Ovary (tissue), 9 donors: ENCODE results near the gene TSPEAR. TPM values are rescaled to one million over a fixed set of nuclear protein-coding genes. Genes with fewer than 3 reads are reported as not detected.

Source experiments
- DNase-seq, 5 donors: peaks; one replicate each; pipeline ENCODE4 v3.0.0-alpha.2; 2019 to 2020
- H3K27ac ChIP-seq, 2 donors: fragments of 200-600 bp; one replicate each; pipeline versions ENCODE4 v1.5.1 to v1.8.0; 2019 to 2022
- H3K27me3 ChIP-seq: fragments of 200-600 bp; one replicate; pipeline ENCODE4 v1.8.0; 2022
- H3K36me3 ChIP-seq: fragments of 200-600 bp; sonication (generic); one replicate; pipeline ENCODE4 v1.5.1; 2019
- H3K4me1 ChIP-seq: one replicate; pipeline ENCODE4 v1.8.1; 2013; ENCODE audit warnings: mild to moderate bottlenecking, moderate library complexity; ENCODE audit not compliant: insufficient read depth
- H3K4me3 ChIP-seq: fragments of 200-600 bp; sonication (generic); one replicate; pipeline ENCODE4 v1.5.1; 2017
- H3K9me3 ChIP-seq, 2 donors: fragments of 200-600 bp in 1 of 2; sonication (generic) in 1 of 2; one replicate each; pipeline versions ENCODE4 v1.5.1 to v1.8.1; 2013 to 2019; ENCODE audit warnings: mild to moderate bottlenecking in 1 of 2, moderate library complexity in 1 of 2
- CTCF ChIP-seq, 3 donors: fragments of 450-650 bp in 2 of 3; fragments of 200-600 bp in 1 of 3; IDR thresholded peaks; one replicate each; pipeline versions ENCODE4 v1.5.1 to v1.8.0; 2016 to 2022; ENCODE audit warnings: antibody characterized with exemption in 3 of 3, mild to moderate bottlenecking in 1 of 3
- EP300 ChIP-seq: sonication (generic); formaldehyde crosslinking; IDR thresholded peaks from one replicate; pipeline ENCODE4 v1.6.1; 2017; ENCODE audit warnings: antibody characterized with exemption
- POLR2A ChIP-seq: fragments of 450-650 bp; IDR thresholded peaks from one replicate; pipeline ENCODE4 v1.6.1; 2017; ENCODE audit warnings: antibody characterized with exemption, mild to moderate bottlenecking, moderate library complexity
- WGBS, 3 donors: extraction: QIAGEN DNeasy Blood & Tissue Kit in 1 of 3; methylation state at CpG; one replicate each; pipeline versions ENCODE4 v1.1.5 to v1.1.7; 2013 to 2017; 5-methylcytosine and 5-hydroxymethylcytosine counted together
- intact Hi-C, 4 donors: fragments of 100-400 bp; cut with DNase I; formaldehyde crosslinking; loops; one replicate each; pipeline versions ENCODE4 v1.11.0 to v1.15.1; 2022 to 2023
- polyA plus RNA-seq, 2 donors: library from polyadenylated mRNA; stranded (reverse); fragments of 200-250 nt in 1 of 2; fragments of 350-450 nt in 1 of 2; fragmentation: Illumina TruSeq in 1 of 2; extraction: RNeasy Lipid Tissue Mini Kit (QIAGEN cat#74804) in 1 of 2; gene quantifications; one replicate each; pipeline ENCODE4 v1.2.3, GENCODE V29; 2013 to 2014
- total RNA-seq, 7 donors: library from RNA; depleted of rRNA in 2 of 7; stranded (reverse); fragments of >200 nt in 2 of 7; fragmentation: NEBNext Ultra II Directional in 3 of 7; extraction: Animal tissue kit (Norgen Biotek cat#: 25700) in 3 of 7; gene quantifications; one replicate each; pipeline versions ENCODE4 v1.1.0 to v1.2.4, GENCODE V29; 2016 to 2023
- donor health status: DM: no; HTN: no; CAD: no; lungs with moderate emphysema.
- donor health status: DM: no; HTN: no; CAD: no.
- donor health status: Bipolar disorder and iron deficiency.
- donor health status: DM: yes; HTN: yes; CAD: no.
- donor health status: DM: no; HTN: no; CAD: no.
- donor health status: DM: yes; HTN: yes; CAD: no.

The TSPEAR gene
- total and polyA plus RNA-seq, 9 donors: 0.07 to 0.27 (median 0.11) TPM; not detected in 4

GRCh38 chr21:44568261-44568660 is 143.1 kb downstream of the TSPEAR start:
- DNase-seq: no peak
- Histone ChIP-seq H3K9me3 (no peaks in the 10 kb centered on the region), H3K36me3 (no peaks in the 10 kb centered on the region), H3K27me3 (no peaks in the 10 kb centered on the region), H3K4me3 (no peak overlapping the region), H3K27ac (no peak overlapping the region), H3K4me1 (no peaks in the 10 kb centered on the region)
- intact Hi-C loops: no loop called here
- 74 to 77% (median 75%) methylated on average over 12 of the region's 12 CpGs for WGBS, 3 donors
- no peak for TF ChIP-seq POLR2A
- TF ChIP-seq EP300: no peak

DNA sequence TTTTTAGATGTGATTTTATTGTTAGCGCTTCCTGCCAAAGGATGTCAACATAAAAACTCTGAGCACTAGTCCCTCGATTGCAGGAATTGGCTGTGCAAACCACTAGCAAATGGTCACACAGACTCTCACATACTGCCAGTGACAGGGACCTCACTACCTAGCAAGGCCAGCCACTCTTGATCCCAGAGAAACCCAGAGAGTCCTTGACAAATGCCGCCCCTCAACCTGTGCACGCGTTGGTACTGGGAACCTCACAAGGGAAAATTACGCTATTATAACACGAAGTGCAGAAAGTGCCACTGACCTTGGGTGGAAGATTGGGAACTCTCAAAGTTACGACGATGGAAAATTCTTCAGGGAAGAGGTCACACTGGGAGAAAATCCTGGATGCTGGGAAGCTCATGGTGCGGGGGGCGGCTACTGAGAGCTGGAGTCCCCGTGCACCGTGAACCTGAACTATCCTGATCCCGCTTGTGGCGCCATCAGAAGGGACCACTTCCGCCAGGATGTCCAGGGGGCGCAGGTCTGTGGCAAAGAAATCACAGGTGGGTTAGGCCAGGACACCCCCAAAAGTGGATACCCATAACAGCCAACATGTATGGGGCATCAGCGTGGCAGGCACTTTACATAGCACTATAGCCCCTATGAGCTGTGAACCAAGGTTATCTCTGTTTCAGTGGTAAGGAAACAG is 143.7 kb downstream of the TSPEAR start:
- no peaks in the 10 kb centered on the region for H3K4me1 ChIP-seq
- WGBS, 3 donors: 87 to 91% (median 87%) methylated on average over 18 of the region's 18 CpGs

GRCh38 chr21:44566403-44566802 is 145.0 kb downstream of the TSPEAR start:
- 70 to 79% (median 77%) methylated on average over 1 of the region's 1 CpG for WGBS, 3 donors
- no peak overlapping the region for H3K4me3 ChIP-seq
- H3K36me3 ChIP-seq: no peaks in the 10 kb centered on the region
- H3K9me3 ChIP-seq: no peaks in the 10 kb centered on the region
- intact Hi-C loops: no loop called here
- no peak for DNase-seq
- no peaks in the 10 kb centered on the region for H3K4me1 ChIP-seq
- no peak for TF ChIP-seq CTCF (IDR thresholded peaks at IDR 0.05)
- TF ChIP-seq POLR2A: no peak
- no peak for TF ChIP-seq EP300
- H3K27me3 ChIP-seq: no peaks in the 10 kb centered on the region
- no peak overlapping the region for H3K27ac ChIP-seq

More for the DNA sequence above, 143.7 kb downstream of the TSPEAR start:
- H3K4me3 ChIP-seq: no peak overlapping the region
- no peak overlapping the region for H3K27ac ChIP-seq
- TF ChIP-seq EP300 (no peak), POLR2A (no peak), CTCF (IDR thresholded peaks at IDR 0.05) (no peak)
- no peaks in the 10 kb centered on the region for H3K36me3 ChIP-seq
- no peaks in the 10 kb centered on the region for H3K9me3 ChIP-seq
- intact Hi-C loops: no loop called here
- no peak for DNase-seq
- no peaks in the 10 kb centered on the region for H3K27me3 ChIP-seq

- H3K27ac ChIP-seq: no peak overlapping the region
- intact Hi-C loops: no loop called here
- H3K4me3 ChIP-seq: no peak overlapping the region
- H3K9me3 ChIP-seq: no peaks in the 10 kb centered on the region
- no peaks in the 10 kb centered on the region for H3K36me3 ChIP-seq
- TF ChIP-seq EP300 (no peak), POLR2A (no peak), CTCF (IDR thresholded peaks at IDR 0.05) (no peak)
- no peaks in the 10 kb centered on the region for H3K4me1 ChIP-seq
- no peaks in the 10 kb centered on the region for H3K27me3 ChIP-seq
- WGBS, 3 donors: 33 to 80% (median 38%) methylated on average over 1 of the region's 1 CpG
- DNase-seq: no peak
Measured at GRCh38 chr21:44564886-44565598, 146.3 kb downstream of the TSPEAR start.

GRCh38 chr21:44564099-44564498 is 147.3 kb downstream of the TSPEAR start:
- H3K9me3 ChIP-seq: no peaks in the 10 kb centered on the region
- no peaks in the 10 kb centered on the region for H3K4me1 ChIP-seq
- 95 to 96% (median 96%) methylated on average over 1 of the region's 1 CpG for WGBS, 3 donors
- H3K27ac ChIP-seq: no peak overlapping the region
- no peaks in the 10 kb centered on the region for H3K27me3 ChIP-seq
- no peak overlapping the region for H3K4me3 ChIP-seq
- intact Hi-C loops: no loop called here
- TF ChIP-seq EP300 (no peak), POLR2A (no peak)
- no peak for DNase-seq
- no peaks in the 10 kb centered on the region for H3K36me3 ChIP-seq
